Upper lobe of left lung (tissue), 6 donors: Measurements from ENCODE around the gene EPHB4. TPM values are rescaled to one million over a fixed set of nuclear protein-coding genes. Genes with fewer than 3 reads are reported as not detected.

Experiments used
- ATAC-seq, 2 donors: fragments of 200-7000 bp; cut with Tn5 transposase; one replicate each; pipeline ENCODE4 v1.9.1; 2022; ENCODE audit warnings: mild to moderate bottlenecking in 2 of 2, moderate library complexity in 2 of 2; ENCODE audit not compliant: low FRiP score in 2 of 2
- DNase-seq, 2 donors: peaks; one replicate each; pipeline ENCODE4 v3.0.0-alpha.2; 2019 to 2020
- H3K27ac ChIP-seq, 4 donors: fragments of 200-600 bp; sonication (generic); one replicate each; pipeline ENCODE4 v1.5.1; 2016 to 2019
- H3K27me3 ChIP-seq, 4 donors: fragments of 200-600 bp; sonication (generic); one replicate each; pipeline ENCODE4 v1.5.1; 2017 to 2019
- H3K36me3 ChIP-seq, 4 donors: fragments of 200-600 bp; sonication (generic); one replicate each; pipeline ENCODE4 v1.5.1; 2016 to 2019
- H3K4me1 ChIP-seq, 4 donors: fragments of 200-600 bp; sonication (generic); one replicate each; pipeline ENCODE4 v1.5.1; 2018 to 2019
- H3K4me3 ChIP-seq, 4 donors: fragments of 200-600 bp; sonication (generic); one replicate each; pipeline ENCODE4 v1.5.1; 2017 to 2019; ENCODE audit warnings: mild to moderate bottlenecking in 2 of 4, moderate library complexity in 1 of 4
- H3K9me3 ChIP-seq, 4 donors: fragments of 200-600 bp; sonication (generic); one replicate each; pipeline ENCODE4 v1.5.1; 2018 to 2019
- EP300 ChIP-seq, 4 donors: sonication (generic); formaldehyde crosslinking; IDR thresholded peaks; one replicate each; pipeline ENCODE4 v1.5.1; 2017; ENCODE audit warnings: antibody characterized with exemption in 4 of 4, control low read depth in 2 of 4
- POLR2A ChIP-seq, 4 donors: fragments of 450-650 bp; IDR thresholded peaks; one replicate each; pipeline ENCODE4 v1.5.1; 2016 to 2017; ENCODE audit warnings: antibody characterized with exemption in 4 of 4, mild to moderate bottlenecking in 2 of 4
- POLR2AphosphoS5 ChIP-seq, 2 donors: sonication (generic); formaldehyde crosslinking; IDR thresholded peaks; one replicate each; pipeline ENCODE4 v1.5.1; 2017; ENCODE audit warnings: antibody characterized with exemption in 2 of 2
- WGBS, 2 donors: methylation state at CpG; one replicate each; pipeline ENCODE4 v1.1.5; 2017 to 2018; 5-methylcytosine and 5-hydroxymethylcytosine counted together
- total RNA-seq, 6 donors: library from RNA; depleted of rRNA in 4 of 6; stranded (reverse); fragments of >200 nt in 4 of 6; gene quantifications; one replicate each; pipeline versions ENCODE4 v1.1.0 to v1.2.1, GENCODE V29; 2016 to 2021
- TF ChIP-seq, protein P1 (sequence below), 6 experiments: fragments of 450-650 bp in 4 of 6; fragments of 200-600 bp in 2 of 6; sonication (generic) in 2 of 6; IDR thresholded peaks; one replicate each; pipeline ENCODE4 v1.5.1; 2016 to 2019; ENCODE audit warnings: antibody characterized with exemption in 6 of 6
- donor health status: DM: no; HTN: no; CAD: no; lungs with moderate emphysema.
- donor health status: DM: no; HTN: yes; CAD: no; lungs with severe emphysema.

The EPHB4 gene
- total RNA-seq, 6 donors from 2014 or later: 36.7 to 96.5 (median 56.6) TPM

DNA sequence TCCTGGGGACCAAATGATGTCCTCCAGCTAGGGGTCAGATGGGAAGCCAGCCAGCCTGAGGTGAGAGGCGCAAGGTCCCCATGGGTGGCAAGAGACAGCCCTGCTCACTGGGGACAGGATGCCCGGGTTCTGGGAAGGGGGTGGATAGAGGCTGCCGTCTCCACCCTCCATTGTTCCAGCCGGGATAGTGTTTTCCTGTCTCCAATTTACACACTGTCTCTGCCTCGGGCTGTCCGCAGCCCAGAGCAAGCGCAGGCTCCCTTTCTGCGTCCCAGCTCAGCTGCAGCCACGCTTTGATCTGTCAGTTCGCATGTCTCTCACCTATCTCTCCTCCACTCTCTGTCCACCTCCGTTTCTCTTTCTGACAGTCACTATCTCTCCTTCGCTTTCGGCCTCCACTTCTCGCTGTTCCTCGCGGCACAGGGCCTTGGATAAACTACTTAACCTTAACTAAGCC lies 2.1 kb downstream of the EPHB4 start:
- 41 to 49% methylated on average over 16 of the region's 16 CpGs for WGBS, 2 donors
- DNase-seq (peak in 1 of 2 donors; percentile 42), ATAC-seq (no peak)
- H3K9me3 ChIP-seq: no peaks in the 10 kb centered on the region
- TF ChIP-seq EP300 (IDR thresholded peaks at IDR 0.05) (no peak), POLR2A (IDR thresholded peaks at IDR 0.05) (no peak), POLR2AphosphoS5 (IDR thresholded peaks at IDR 0.05) (peak; percentile 64 to 69)
- TF ChIP-seq, protein P1, sequence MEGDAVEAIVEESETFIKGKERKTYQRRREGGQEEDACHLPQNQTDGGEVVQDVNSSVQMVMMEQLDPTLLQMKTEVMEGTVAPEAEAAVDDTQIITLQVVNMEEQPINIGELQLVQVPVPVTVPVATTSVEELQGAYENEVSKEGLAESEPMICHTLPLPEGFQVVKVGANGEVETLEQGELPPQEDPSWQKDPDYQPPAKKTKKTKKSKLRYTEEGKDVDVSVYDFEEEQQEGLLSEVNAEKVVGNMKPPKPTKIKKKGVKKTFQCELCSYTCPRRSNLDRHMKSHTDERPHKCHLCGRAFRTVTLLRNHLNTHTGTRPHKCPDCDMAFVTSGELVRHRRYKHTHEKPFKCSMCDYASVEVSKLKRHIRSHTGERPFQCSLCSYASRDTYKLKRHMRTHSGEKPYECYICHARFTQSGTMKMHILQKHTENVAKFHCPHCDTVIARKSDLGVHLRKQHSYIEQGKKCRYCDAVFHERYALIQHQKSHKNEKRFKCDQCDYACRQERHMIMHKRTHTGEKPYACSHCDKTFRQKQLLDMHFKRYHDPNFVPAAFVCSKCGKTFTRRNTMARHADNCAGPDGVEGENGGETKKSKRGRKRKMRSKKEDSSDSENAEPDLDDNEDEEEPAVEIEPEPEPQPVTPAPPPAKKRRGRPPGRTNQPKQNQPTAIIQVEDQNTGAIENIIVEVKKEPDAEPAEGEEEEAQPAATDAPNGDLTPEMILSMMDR (IDR thresholded peaks at IDR 0.05): no peak
- peak overlapping the region; percentile 59 to 82 (median 76) for H3K4me3 ChIP-seq
- H3K36me3 ChIP-seq: peaks cover 11 to 38% (median 31%) of the 10 kb centered on the region in 4 donors
- peaks cover 0 to 9% (median 3%) of the 10 kb centered on the region in 4 donors for H3K27me3 ChIP-seq
- peak overlapping the region; percentile 75 to 89 (median 82) for H3K27ac ChIP-seq
- H3K4me1 ChIP-seq: peaks cover 36 to 60% (median 41%) of the 10 kb centered on the region in 4 donors

DNA sequence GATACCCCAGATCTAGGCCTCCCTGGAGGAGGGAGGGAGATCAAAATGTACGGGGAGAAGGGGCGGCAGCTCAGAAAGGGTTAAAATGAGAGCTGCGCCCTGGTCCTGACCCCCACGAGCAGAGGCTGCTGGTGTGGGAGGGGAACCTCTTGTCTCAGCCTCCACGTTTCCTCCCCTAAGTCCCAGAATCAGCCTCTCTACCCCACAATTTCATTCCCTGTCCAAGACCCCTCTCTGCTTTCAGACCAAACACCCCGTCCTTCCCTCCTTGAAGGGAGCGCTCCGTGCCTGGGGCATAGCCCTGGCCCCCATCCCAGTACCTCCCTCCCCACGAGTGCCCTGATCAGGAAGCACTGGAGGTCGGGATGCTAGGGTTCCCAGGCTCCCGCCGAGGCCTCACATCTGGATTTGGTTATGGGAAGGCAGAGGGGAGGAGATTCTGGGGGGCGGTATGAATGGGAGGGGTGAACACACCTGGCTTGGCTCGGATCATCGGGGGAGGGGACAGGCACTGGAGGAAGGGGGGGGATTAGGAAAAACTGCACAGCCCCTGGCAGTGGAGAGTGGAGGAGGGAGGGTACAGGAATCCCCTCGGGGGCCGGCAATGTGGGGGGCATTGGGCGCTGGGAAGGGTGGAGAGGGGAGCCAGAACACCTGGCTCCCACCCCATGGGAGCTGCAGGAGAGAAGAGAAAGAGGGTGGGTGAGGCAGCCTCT lies 2.7 kb downstream of the EPHB4 start:
- WGBS, 2 donors: 42 to 53% methylated on average over 16 to 17 of the region's 18 CpGs
- TF ChIP-seq, protein P1 (IDR thresholded peaks at IDR 0.05): no peak
- TF ChIP-seq POLR2A (IDR thresholded peaks at IDR 0.05) (no peak), EP300 (IDR thresholded peaks at IDR 0.05) (no peak), POLR2AphosphoS5 (IDR thresholded peaks at IDR 0.05) (no peak)
- Histone ChIP-seq H3K4me1 (peaks cover 34 to 54% (median 40%) of the 10 kb centered on the region in 4 donors), H3K27me3 (peaks cover 0 to 9% (median 3%) of the 10 kb centered on the region in 4 donors), H3K27ac (peak overlapping the region; percentile 75 to 89 (median 82)), H3K4me3 (peak overlapping the region; percentile 10 to 82 (median 76)), H3K9me3 (no peaks in the 10 kb centered on the region), H3K36me3 (peaks cover 11 to 43% (median 37%) of the 10 kb centered on the region in 4 donors)
- DNase-seq (no peak), ATAC-seq (no peak)

DNA sequence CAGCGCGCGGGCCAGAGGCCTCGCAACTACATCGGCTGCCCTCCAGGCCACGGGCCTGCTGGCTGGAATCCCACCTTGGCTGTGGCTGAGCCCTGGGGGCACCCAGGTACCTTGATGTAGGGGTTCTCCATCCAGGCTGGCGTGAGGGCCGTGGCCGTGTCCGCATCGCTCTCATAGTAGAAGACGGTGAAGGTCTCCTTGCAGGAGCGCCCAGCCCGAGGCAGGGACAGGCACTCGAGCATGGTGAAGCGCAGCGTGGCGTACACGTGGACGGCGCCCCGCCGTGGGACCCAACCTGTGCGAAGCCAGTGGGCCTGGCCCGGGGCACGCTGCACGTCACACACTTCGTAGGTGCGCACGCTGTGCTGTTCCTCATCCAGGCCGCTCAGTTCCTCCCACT lies 3.8 kb downstream of the EPHB4 start:
- Histone ChIP-seq H3K27me3 (peaks cover 0 to 8% (median under 1%) of the 10 kb centered on the region in 4 donors), H3K27ac (peak overlapping the region in 1 of 4 donors; percentile 89), H3K36me3 (peaks cover 11 to 53% (median 43%) of the 10 kb centered on the region in 4 donors), H3K4me3 (no peak overlapping the region), H3K9me3 (no peaks in the 10 kb centered on the region), H3K4me1 (peaks cover 32 to 47% (median 37%) of the 10 kb centered on the region in 4 donors)
- TF ChIP-seq, protein P1 (IDR thresholded peaks at IDR 0.05): no peak
- TF ChIP-seq POLR2AphosphoS5 (IDR thresholded peaks at IDR 0.05): no peak
- no peak for TF ChIP-seq POLR2A (IDR thresholded peaks at IDR 0.05)
- TF ChIP-seq EP300 (IDR thresholded peaks at IDR 0.05): no peak
- 95 to 97% methylated on average over 21 to 31 of the region's 31 CpGs for WGBS, 2 donors
- DNase-seq (peak in 1 of 2 donors; percentile 81), ATAC-seq (no peak)

DNA sequence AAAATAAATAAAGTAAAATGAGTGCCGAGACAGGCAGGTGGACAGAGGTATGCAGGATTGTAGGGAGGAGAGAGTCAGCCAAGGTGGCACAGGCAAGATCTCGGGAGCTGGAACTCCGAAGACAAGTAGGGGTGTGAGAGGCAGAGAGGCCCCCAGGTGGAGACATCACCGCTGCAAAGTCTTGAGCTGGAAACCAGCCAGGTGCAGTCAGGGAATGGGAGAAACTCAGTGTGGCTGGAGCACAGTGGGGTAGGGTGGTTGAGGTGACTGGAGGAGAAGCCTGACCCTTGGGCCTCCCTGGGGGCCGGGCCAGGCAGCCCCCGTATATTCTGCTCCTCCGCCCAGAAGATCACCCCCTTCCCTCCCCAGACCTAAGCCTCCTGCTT lies 4.2 kb downstream of the EPHB4 start:
- H3K4me1 ChIP-seq: peaks cover 28 to 43% (median 35%) of the 10 kb centered on the region in 4 donors
- H3K4me3 ChIP-seq: no peak overlapping the region
- H3K27me3 ChIP-seq: peaks cover 0 to 6% (median 0%) of the 10 kb centered on the region in 4 donors
- WGBS, 2 donors: 72 to 88% methylated on average over 7 of the region's 7 CpGs
- TF ChIP-seq EP300 (IDR thresholded peaks at IDR 0.05): no peak
- TF ChIP-seq POLR2A (IDR thresholded peaks at IDR 0.05): no peak
- TF ChIP-seq, protein P1 (IDR thresholded peaks at IDR 0.05): no peak
- no peak for TF ChIP-seq POLR2AphosphoS5 (IDR thresholded peaks at IDR 0.05)
- DNase-seq (no peak), ATAC-seq (no peak)
- peaks cover 11 to 57% (median 45%) of the 10 kb centered on the region in 4 donors for H3K36me3 ChIP-seq
- H3K9me3 ChIP-seq: no peaks in the 10 kb centered on the region
- H3K27ac ChIP-seq: peak overlapping the region in 1 of 4 donors; percentile 89
